Retina (tissue), 1 donor: ENCODE results near the gene JKAMP.

Experiments
- DNase-seq: peaks from one replicate; pipeline ENCODE4 v3.0.0-alpha.2; 2016

Gene JKAMP

DNA sequence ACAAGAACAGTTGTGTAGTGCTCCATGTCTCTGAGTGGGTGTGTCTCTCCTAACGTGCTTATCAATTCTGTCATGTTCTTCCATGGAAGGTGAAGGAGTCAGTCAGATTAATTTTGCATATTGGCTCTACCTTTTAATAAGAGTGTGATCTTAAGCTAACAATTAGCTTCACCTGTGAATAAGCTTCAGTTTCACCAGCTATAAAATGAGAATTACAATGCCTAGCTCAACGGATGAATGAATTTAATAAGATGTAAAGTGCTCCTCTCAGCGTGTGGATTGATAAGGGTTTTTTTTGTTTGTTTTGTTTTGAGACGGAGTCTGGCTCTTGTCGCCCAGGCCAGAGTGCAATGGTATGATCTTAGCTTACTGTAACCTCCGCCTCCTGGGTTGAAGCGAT is 59.6 kb downstream of the JKAMP start:
- DNase-seq, result no peak

DNA sequence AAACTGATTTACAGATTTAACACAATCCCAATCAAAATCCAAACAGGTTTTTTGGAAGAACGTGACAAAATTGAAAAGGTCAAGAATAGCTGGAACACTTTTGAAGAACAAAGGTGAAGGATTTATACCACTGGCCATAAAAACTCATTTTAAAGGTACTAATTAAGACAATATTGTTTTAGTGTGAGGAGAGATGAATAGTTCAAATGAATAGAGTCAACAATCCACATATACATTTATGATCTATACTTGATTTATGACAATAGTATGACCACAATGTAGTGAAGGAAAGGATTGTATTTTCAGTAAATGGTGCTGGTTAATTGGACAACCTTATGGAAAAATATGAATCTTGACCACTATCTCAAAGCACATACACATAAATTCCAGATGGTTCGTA is 63.0 kb downstream of the JKAMP start:
- DNase-seq, result no peak
